Immature natural killer cell (primary cell): Measurements from ENCODE around the gene NIT1. TPM values are rescaled to one million over a fixed set of nuclear protein-coding genes. Genes with fewer than 3 reads are reported as not detected.
"Not testable (repeated sequence)": the region's sequence is repeated elsewhere in the genome, so short reads cannot be mapped to it uniquely, and the experiment has no call there.

ENCODE experiments used
- DNase-seq, 3 donors: peaks; one replicate each; pipeline ENCODE4 v3.0.0; 2022; ENCODE audit warnings: mixed read lengths in 1 of 3
- H3K27ac Mint-ChIP-seq, 6 donors: one replicate each; pipeline ENCODE4 v1.8.0; 2020; ENCODE audit warnings: mixed read lengths in 6 of 6, mild to moderate bottlenecking in 5 of 6, inconsistent platforms in 4 of 6, moderate library complexity in 3 of 6
- H3K27me3 Mint-ChIP-seq, 3 donors: one replicate each; pipeline ENCODE4 v1.8.0; 2020 to 2021; ENCODE audit warnings: low read depth in 3 of 3, mild to moderate bottlenecking in 3 of 3, mixed read lengths in 3 of 3, moderate library complexity in 3 of 3, inconsistent platforms in 1 of 3
- H3K36me3 Mint-ChIP-seq, 3 donors: one replicate each; pipeline ENCODE4 v1.8.0; 2020; ENCODE audit warnings: mixed read lengths in 3 of 3, inconsistent platforms in 2 of 3, mild to moderate bottlenecking in 2 of 3
- H3K4me1 Mint-ChIP-seq, 2 donors: one replicate each; pipeline ENCODE4 v1.8.0; 2020; ENCODE audit warnings: inconsistent platforms in 2 of 2, mild to moderate bottlenecking in 2 of 2, mixed read lengths in 2 of 2, moderate library complexity in 1 of 2
- H3K4me3 Mint-ChIP-seq, 5 donors: one replicate each; pipeline ENCODE4 v1.8.0; 2020; ENCODE audit warnings: mild to moderate bottlenecking in 5 of 5, mixed read lengths in 5 of 5, inconsistent platforms in 3 of 5, moderate library complexity in 3 of 5
- H3K9me3 Mint-ChIP-seq, 6 donors: one replicate each; pipeline ENCODE4 v1.8.0; 2020; ENCODE audit warnings: mild to moderate bottlenecking in 6 of 6, mixed read lengths in 6 of 6, inconsistent platforms in 4 of 6, moderate library complexity in 3 of 6
- polyA plus RNA-seq, 3 donors: library from polyadenylated mRNA; unstranded; fragments of 300-500 nt; fragmentation: Illumina TruSeq; gene quantifications; one replicate each; pipeline ENCODE4 v1.2.3, GENCODE V29; 2021

Gene NIT1
- polyA plus RNA-seq, 3 donors from 2014 or later, result 17.3 to 21.9 (median 18.2) TPM

DNA sequence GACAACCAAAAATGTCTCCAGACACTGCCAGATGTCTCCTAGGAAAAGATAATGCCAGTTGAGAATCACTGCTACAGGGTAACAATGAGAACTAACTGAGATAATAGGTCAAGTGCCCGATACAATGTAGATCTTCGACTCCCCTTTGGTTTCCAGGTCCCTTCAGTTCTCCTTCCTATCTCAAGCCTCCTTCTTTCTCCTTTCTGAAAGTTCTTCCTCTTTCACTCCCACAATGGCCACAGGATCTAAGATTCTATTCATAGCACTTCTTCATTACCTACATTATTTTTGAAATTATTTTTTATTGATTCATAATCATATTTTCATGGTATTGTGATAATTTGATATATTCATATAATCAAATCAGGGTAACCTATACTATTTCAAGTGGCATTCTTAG lies 6.4 kb upstream of the NIT1 start:
- no peak overlapping the region for H3K4me3 Mint-ChIP-seq
- peaks cover 0 to 4% (median 0%) of the 10 kb centered on the region in 3 donors for H3K27me3 Mint-ChIP-seq
- peaks cover 31 to 50% of the 10 kb centered on the region in 2 donors for H3K4me1 Mint-ChIP-seq
- no peak overlapping the region for H3K27ac Mint-ChIP-seq
- no peak for DNase-seq
- peaks cover 0 to 4% (median under 1%) of the 10 kb centered on the region in 3 donors for H3K36me3 Mint-ChIP-seq
- H3K9me3 Mint-ChIP-seq, result no peaks in the 10 kb centered on the region

DNA sequence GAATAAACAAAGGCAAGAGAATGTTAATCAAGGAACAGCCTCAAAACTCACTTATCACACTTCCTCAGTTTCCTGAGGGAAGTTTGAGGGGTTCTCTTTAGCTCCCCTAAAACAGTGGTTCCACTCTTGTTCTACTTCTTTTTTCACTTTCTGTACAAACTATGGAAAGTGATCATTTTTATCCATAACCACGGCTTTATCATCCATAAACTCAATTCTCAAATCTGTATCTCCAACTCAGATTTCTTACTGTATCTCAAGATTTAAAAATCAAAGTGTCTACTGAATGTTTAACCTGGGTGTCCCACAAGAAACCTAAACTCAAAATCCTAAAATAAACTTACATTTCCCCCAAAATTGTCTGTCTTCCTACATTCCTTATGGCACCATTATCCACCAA lies 4.0 kb upstream of the NIT1 start:
- DNase-seq, result no peak
- Mint-ChIP-seq H3K27ac (peak overlapping the region in 1 of 6 donors; percentile 72), H3K4me1 (peaks cover 52 to 70% of the 10 kb centered on the region in 2 donors), H3K4me3 (no peak overlapping the region), H3K27me3 (peaks cover 0 to 4% (median 2%) of the 10 kb centered on the region in 3 donors), H3K9me3 (no peaks in the 10 kb centered on the region), H3K36me3 (peaks cover 0 to under 1% (median 0%) of the 10 kb centered on the region in 3 donors)

DNA sequence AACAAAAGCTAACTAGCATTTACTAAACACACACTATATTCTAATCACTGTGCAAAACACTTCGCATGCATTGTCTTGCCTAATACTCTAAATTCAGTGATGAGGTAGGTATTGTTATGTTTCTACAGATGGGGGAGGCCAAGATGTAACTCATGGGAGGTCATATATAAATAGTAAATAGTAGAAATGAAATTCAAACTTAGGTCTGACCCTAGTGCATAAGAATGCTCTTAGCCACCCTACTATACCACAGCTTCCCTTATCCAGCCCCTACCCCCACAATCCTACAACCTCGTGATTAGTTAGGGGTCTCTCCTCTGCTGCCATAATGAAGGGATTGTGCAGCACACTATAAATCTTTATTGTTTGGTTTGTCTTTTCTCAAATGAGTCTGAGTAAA lies 3.3 kb upstream of the NIT1 start:
- H3K4me3 Mint-ChIP-seq, result no peak overlapping the region
- no peaks in the 10 kb centered on the region for H3K9me3 Mint-ChIP-seq
- no peaks in the 10 kb centered on the region for H3K36me3 Mint-ChIP-seq
- DNase-seq, result no peak
- H3K4me1 Mint-ChIP-seq, result peaks cover 58 to 71% of the 10 kb centered on the region in 2 donors
- peaks cover 0 to 5% (median 2%) of the 10 kb centered on the region in 3 donors for H3K27me3 Mint-ChIP-seq
- peak overlapping the region in 2 of 6 donors; percentile 1 to 72 for H3K27ac Mint-ChIP-seq

DNA sequence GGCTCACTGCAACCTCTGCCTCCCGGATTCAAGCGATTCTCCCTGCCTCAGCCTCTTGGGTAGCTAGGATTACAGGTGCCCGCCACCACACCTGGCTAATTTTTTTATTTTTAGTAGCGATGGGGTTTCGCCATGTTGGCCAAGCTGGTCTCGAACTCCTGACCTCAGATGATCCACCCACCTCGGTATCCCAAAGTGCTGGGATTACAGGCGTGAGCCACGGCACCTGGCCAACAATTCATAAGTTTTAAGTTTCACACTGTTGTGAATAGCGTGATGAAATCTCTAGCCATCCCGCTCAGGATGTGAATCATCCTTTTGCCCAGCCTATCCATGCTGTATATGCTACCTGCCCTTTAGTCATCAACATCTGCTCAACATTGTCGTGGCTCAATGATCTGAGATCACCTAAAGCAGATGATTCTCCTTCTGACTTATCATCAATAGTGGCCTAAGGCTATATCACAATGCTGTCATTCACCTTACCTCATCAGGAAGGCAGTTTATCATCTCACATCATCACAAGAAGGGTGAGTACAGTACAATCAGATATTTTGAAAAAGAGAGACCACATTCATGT lies 2.7 kb upstream of the NIT1 start:
- Mint-ChIP-seq H3K36me3 (peaks cover 0 to 3% (median 0%) of the 10 kb centered on the region in 3 donors), H3K27ac (peak overlapping the region in 4 of 6 donors; percentile 22 to 58 (median 40)), H3K4me3 (peak overlapping the region in 2 of 5 donors; percentile 7 to 59), H3K9me3 (no peaks in the 10 kb centered on the region), H3K27me3 (peaks cover 0 to 6% (median 2%) of the 10 kb centered on the region in 3 donors), H3K4me1 (peaks cover 65 to 77% of the 10 kb centered on the region in 2 donors)
- no peak for DNase-seq

DNA sequence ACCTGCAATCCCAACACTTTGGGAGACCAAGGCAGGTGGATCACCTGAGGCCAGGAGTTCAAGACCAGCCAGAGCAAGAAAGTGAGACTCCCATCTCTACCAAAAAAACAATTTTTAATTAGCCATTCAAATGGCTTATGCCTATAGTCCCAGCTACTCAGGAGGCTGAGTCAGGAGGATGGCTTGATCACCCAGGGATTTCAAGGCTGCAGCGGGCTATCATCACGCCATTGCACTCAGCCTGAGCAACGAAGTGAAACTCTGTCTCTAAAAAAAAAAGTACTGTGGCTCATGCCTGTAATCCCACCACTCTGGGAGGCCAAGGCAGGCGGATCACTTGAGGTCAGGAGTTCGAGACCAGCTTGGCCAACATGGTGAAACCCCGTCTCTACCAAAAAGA lies 1.9 kb upstream of the NIT1 start:
- H3K27ac Mint-ChIP-seq, result peak overlapping the region in 5 of 6 donors; percentile 22 to 58 (median 42)
- peak overlapping the region; percentile 25 to 97 (median 50) for H3K4me3 Mint-ChIP-seq
- peaks cover 67 to 80% of the 10 kb centered on the region in 2 donors for H3K4me1 Mint-ChIP-seq
- not testable (repeated sequence) for H3K36me3 Mint-ChIP-seq, H3K27me3 Mint-ChIP-seq, DNase-seq, H3K9me3 Mint-ChIP-seq

DNA sequence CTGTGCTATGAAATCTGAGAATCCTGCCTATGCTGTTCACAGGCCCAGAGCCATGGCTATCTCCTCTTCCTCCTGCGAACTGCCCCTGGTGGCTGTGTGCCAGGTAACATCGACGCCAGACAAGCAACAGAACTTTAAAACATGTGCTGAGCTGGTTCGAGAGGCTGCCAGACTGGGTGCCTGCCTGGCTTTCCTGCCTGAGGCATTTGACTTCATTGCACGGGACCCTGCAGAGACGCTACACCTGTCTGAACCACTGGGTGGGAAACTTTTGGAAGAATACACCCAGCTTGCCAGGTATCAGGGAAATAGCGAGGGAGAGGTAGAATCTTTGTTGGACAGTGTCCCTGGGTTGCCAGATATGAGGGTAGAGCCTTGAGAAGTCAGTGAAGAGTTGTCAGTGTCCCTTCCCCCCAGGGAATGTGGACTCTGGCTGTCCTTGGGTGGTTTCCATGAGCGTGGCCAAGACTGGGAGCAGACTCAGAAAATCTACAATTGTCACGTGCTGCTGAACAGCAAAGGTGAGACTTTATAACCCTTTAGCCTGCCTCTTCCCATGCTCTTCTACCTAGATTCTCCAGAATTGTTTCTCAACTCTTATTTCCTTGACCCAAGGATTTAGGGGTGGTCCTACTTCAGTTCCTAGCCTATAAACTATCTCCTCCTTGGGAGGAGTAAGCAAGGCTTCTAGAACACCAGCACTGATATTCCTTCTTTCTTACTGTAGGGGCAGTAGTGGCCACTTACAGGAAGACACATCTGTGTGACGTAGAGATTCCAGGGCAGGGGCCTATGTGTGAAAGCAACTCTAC lies 1.4 kb downstream of the NIT1 start:
- peak overlapping the region; percentile 92 to 99 (median 98) for H3K27ac Mint-ChIP-seq
- H3K9me3 Mint-ChIP-seq, result no peaks in the 10 kb centered on the region
- DNase-seq, result peak; percentile 63 to 73 (median 66)
- peaks cover 0 to 6% (median 2%) of the 10 kb centered on the region in 3 donors for H3K27me3 Mint-ChIP-seq
- peaks cover 0 to 25% (median 17%) of the 10 kb centered on the region in 3 donors for H3K36me3 Mint-ChIP-seq
- H3K4me3 Mint-ChIP-seq, result peak overlapping the region; percentile 93 to 97 (median 94)
- peaks cover 51 to 54% of the 10 kb centered on the region in 2 donors for H3K4me1 Mint-ChIP-seq

DNA sequence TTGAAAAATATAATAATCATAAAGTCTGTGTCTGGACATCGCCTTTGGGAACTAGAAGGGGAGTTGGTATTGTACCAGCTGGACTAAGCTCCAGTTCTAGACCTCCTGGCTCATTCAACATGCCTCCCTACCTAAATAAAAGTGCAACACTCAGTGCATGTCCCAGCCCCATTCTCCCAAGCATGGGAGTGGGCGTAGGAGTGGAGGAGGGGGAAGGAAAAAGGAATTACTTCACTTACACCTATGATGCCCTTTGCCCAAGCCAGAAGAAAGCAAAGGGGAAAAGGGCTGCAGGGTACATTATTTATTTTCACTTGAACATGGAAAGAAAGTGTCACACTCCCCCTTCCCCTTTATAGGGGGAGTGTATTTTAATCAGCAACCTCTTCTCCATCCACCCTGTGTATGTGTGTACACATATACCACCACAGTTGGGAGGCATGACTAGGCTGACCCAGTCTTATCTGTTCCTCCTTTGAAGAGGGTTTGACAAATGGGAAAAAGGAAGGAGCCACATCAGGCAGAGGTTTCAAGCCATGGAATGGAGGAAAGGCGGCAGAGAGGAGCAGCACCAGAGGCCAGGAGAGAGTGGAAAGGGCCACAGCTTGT lies 3.2 kb downstream of the NIT1 start:
- H3K36me3 Mint-ChIP-seq, result peaks cover 0 to 32% (median 22%) of the 10 kb centered on the region in 3 donors
- H3K9me3 Mint-ChIP-seq, result no peaks in the 10 kb centered on the region
- H3K4me3 Mint-ChIP-seq, result no peak overlapping the region
- peaks cover 41 to 48% of the 10 kb centered on the region in 2 donors for H3K4me1 Mint-ChIP-seq
- H3K27me3 Mint-ChIP-seq, result peaks cover 0 to 4% (median 2%) of the 10 kb centered on the region in 3 donors
- H3K27ac Mint-ChIP-seq, result peak overlapping the region in 4 of 6 donors; percentile 34 to 51 (median 43)
- no peak for DNase-seq

DNA sequence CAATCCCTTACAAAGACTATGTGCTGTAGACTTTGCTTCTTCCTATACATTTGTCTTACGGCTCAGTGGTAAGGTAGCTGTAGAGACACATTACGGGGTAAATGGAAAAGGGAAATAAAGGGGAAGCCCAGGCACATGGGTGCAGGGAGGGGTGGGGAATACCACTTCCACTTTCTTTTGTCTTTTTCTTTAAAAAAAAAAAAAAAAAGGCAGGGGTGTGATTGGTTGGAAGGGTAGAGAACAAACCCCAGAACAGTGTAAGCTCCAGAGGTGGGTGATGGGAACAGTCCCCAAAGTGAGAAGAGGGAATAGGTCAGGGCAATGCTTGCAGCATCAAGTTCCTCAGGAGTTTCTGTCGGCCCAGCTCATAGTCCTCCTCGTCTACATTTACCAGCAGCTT lies 3.9 kb downstream of the NIT1 start:
- Mint-ChIP-seq H3K36me3 (peaks cover 5 to 35% (median 22%) of the 10 kb centered on the region in 3 donors), H3K4me3 (no peak overlapping the region), H3K27me3 (peaks cover 0 to 4% (median 2%) of the 10 kb centered on the region in 3 donors), H3K9me3 (no peaks in the 10 kb centered on the region), H3K27ac (peak overlapping the region in 2 of 6 donors; percentile 9 to 51), H3K4me1 (peaks cover 38 to 48% of the 10 kb centered on the region in 2 donors)
- DNase-seq, result no peak

DNA sequence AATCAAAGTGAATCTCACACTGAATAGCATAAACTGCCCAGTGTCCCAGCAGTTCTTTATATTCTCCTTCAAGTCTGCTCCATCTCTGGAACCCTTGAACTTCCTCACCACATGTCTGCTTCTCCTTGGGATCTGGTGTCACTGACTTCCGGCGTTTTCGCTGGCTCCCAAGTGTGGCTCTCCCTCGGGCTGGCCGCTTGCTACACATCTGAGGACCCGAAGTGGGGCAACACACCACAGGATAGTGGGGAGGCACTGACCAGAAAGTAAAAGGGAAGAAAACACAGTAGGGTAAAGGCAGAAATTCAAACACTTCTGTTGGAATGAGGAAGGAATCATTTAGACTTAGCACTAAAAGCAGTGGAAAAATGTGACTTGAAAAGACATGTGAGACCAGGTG lies 5.1 kb downstream of the NIT1 start:
- Mint-ChIP-seq H3K27me3 (peaks cover 0 to 2% (median 1%) of the 10 kb centered on the region in 3 donors), H3K4me3 (no peak overlapping the region), H3K4me1 (peaks cover 30 to 48% of the 10 kb centered on the region in 2 donors), H3K9me3 (no peaks in the 10 kb centered on the region), H3K27ac (peak overlapping the region in 2 of 6 donors; percentile 49 to 76), H3K36me3 (peaks cover 5 to 40% (median 29%) of the 10 kb centered on the region in 3 donors)
- no peak for DNase-seq

DNA sequence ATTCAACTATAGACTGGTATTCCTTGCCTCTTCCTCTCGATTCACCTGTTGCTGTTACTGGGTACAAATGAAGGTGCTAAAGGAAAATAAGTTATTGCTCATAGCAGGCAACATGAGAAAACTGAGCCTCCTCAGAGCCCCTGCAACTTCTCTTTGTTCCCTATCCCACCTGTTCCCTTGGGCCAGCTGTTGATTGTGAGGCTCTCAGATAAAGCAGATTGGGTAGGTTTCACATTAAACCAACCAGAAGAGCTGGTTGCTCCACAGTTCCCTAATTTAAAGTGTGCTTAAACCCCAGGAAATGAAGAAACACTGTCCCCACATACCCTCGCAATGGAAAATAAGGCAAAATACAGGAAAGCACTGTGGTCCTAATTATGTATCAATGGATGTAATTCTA lies 9.7 kb downstream of the NIT1 start:
- Mint-ChIP-seq H3K4me1 (peaks cover 25 to 48% of the 10 kb centered on the region in 2 donors), H3K9me3 (no peaks in the 10 kb centered on the region), H3K27me3 (peaks cover 5 to 10% (median 7%) of the 10 kb centered on the region in 3 donors), H3K27ac (peak overlapping the region in 1 of 6 donors; percentile 40), H3K36me3 (peaks cover 5 to 32% (median 23%) of the 10 kb centered on the region in 3 donors), H3K4me3 (no peak overlapping the region)
- no peak for DNase-seq

DNA sequence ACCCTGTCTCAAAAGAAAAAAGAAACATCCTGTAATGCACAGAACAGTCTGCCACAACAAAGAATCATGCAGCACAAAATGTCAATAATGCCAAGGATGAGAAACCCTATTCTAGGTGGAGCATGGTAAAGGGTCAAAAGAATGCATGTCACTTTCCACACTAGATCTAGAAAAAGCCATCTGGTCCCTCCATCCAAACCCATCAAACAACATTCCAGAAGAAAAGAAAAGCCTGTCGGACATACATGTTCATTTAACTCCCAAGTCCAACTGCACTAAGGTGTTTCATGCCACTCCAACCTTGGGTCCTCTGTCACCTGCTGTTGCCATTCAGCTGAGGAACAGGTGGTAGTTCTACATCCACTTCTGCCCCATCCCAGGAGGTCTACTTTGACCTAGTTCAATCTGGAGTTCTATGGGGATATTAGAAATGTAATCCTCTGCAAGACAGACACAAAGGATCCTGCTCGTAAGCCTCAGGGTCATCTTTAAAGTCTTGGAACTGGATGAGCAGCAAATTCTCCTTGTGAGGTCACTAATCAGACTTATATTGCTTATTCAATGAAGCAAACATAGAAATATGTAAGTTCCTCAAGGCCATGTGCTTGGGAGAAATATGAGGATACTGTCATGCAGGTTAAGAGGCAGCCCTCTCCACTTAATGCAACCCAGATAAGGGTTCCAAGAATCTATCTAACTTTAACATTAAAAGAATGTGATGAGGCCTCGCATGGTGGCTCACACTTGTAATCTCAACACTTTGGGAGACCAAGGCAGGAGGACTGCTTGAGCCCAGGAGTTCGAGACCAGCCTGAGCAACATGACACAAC lies 10.9 kb downstream of the NIT1 start:
- H3K4me3 Mint-ChIP-seq, result no peak overlapping the region
- DNase-seq, result no peak
- peaks cover 5 to 10% (median 7%) of the 10 kb centered on the region in 3 donors for H3K27me3 Mint-ChIP-seq
- H3K9me3 Mint-ChIP-seq, result no peaks in the 10 kb centered on the region
- H3K36me3 Mint-ChIP-seq, result peaks cover 5 to 26% (median 15%) of the 10 kb centered on the region in 3 donors
- peaks cover 25 to 48% of the 10 kb centered on the region in 2 donors for H3K4me1 Mint-ChIP-seq
- peak overlapping the region in 1 of 6 donors; percentile 61 for H3K27ac Mint-ChIP-seq

DNA sequence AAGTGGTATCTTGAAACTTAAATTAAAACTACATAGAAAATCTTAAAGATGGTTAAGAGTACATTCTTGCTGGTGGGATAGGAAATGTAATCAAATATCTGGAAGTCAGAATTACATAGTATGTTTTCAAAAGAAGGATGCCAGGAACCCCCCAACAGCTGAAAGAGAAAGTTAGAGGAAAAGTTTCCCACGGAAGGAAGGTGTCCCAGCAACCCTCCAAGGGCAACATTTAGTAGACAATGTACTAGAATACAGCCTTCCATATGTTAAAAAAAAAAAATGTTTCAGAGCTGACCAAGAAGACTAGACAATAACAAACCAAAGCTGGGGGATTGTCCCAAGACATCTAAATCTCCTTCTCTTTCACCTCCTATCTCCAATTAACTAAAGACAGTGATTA lies 12.4 kb downstream of the NIT1 start:
- Mint-ChIP-seq H3K4me1 (peaks cover 27 to 52% of the 10 kb centered on the region in 2 donors), H3K27me3 (peaks cover 5 to 10% (median 7%) of the 10 kb centered on the region in 3 donors), H3K4me3 (peak overlapping the region in 1 of 5 donors; percentile 1)

More for the DNA sequence above, 12.4 kb downstream of the NIT1 start:
- peaks cover 5 to 19% (median 11%) of the 10 kb centered on the region in 3 donors for H3K36me3 Mint-ChIP-seq
- H3K9me3 Mint-ChIP-seq, result no peaks in the 10 kb centered on the region
- no peak for DNase-seq
- peak overlapping the region in 3 of 6 donors; percentile 83 to 98 (median 97) for H3K27ac Mint-ChIP-seq
